ENCODE measurements around the gene SPRR4. TPM values are rescaled to one million over a fixed set of nuclear protein-coding genes. Genes with fewer than 3 reads are reported as not detected.

The SPRR4 gene
- total RNA-seq, 1 experiment from 2014 or later = not detected

DNA sequence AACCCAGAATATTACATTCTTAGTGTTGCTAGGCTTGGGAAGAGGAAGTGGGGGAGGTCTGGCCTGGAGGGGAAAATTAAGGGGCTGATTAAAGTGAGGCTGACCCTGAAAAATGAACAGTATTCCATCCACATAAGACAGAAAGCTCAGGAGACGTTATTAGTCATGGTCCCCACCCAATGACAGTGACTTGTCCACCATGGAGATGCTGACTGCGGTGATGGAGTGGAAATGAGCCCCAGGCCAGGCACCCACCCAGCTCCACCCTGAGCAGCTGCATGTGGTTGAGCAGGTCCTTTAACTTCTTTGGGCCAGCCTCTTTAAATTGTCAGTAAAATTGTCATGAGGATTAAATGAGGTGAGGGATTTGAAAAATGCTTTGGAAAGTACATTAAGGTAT is 1.4 kb upstream of the SPRR4 start:
- no peaks in the 10 kb centered on the region for H3K9me3 Mint-ChIP-seq (ENCODE audit: unreplicated experiment)
- no peaks in the 10 kb centered on the region for H3K27me3 Mint-ChIP-seq (ENCODE audit: insufficient read depth, unreplicated experiment)
- H3K4me3 Mint-ChIP-seq (ENCODE audit: unreplicated experiment) = no peak overlapping the region
- H3K4me1 Mint-ChIP-seq (ENCODE audit: insufficient read depth, unreplicated experiment) = peaks cover 21% of the 10 kb centered on the region
- CTCF ChIA-PET = interaction anchor here (0.6 to 3.1 kb wide), 5 partner anchors 10 to 222 kb away, joined by 3 to 20 read pairs (median 9); no protein-coding TSS in a partner anchor
- DNase-seq (ENCODE audit: unreplicated experiment) = no peak
- POLR2A ChIA-PET = interaction anchor here (0.7 to 3.6 kb wide), 3 partner anchors 12 to 36 kb away, joined by 3 to 15 read pairs (median 8); no protein-coding TSS in a partner anchor
- TF ChIP-seq CTCF (IDR thresholded peaks at IDR 0.05; ENCODE audit: unreplicated experiment) = no peak
- no peak overlapping the region for H3K27ac Mint-ChIP-seq (ENCODE audit: low read depth, unreplicated experiment)
- no peaks in the 10 kb centered on the region for H3K36me3 Mint-ChIP-seq (ENCODE audit: insufficient read depth, unreplicated experiment)
- intact Hi-C loops (cut with micrococcal nuclease) = no loop called here
- no TSS peak for BruUV-seq (replicated peaks)

DNA sequence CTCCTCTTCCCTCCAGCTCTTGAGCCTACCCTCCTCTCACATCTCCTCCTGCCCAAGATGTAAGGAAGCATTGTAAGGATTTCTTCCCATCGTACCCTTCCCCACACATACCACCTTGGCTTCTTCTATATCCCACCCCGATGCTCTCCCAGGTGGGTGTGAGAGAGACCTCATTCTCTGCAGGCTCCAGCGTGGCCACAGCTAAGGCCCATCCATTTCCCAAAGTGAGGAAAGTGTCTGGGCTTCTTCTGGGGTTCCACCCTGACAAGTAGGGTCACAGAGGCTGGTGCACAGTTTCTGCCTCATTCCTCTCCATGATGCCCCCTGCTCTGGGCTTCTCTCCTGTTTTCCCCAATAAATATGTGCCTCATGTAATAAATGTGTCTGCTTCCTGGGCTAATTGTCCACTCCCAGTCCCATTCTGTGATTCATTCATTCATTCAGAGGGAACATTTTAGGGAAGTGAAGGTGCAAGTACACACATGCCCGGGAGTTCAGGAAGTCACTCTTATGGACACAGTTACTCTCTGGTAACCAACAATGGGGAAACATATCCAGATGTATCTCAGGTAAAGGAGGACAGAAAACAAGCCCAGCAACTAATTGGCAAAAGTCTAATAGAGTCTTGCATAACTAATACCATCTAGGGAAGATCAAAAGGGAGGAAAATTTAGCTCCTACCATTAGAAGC is 1.9 kb downstream of the SPRR4 start:
- peak; percentile 70 for DNase-seq (ENCODE audit: unreplicated experiment)
- intact Hi-C loops (cut with micrococcal nuclease) = no loop called here
- Mint-ChIP-seq H3K27me3 (ENCODE audit: insufficient read depth, unreplicated experiment) (no peaks in the 10 kb centered on the region), H3K9me3 (ENCODE audit: unreplicated experiment) (no peaks in the 10 kb centered on the region), H3K4me1 (ENCODE audit: insufficient read depth, unreplicated experiment) (peaks cover 14% of the 10 kb centered on the region), H3K4me3 (ENCODE audit: unreplicated experiment) (no peak overlapping the region), H3K27ac (ENCODE audit: low read depth, unreplicated experiment) (peak overlapping the region; percentile 1), H3K36me3 (ENCODE audit: insufficient read depth, unreplicated experiment) (no peaks in the 10 kb centered on the region)
- CTCF ChIA-PET = interaction anchor here (0.6 kb wide), 1 partner anchor 189 kb away, joined by 3 read pairs; no protein-coding TSS in a partner anchor
- POLR2A ChIA-PET = interaction anchor here (0.6 to 1.9 kb wide), 5 partner anchors 8 to 40 kb away, joined by 3 to 9 read pairs (median 3); no protein-coding TSS in a partner anchor
- no peak for TF ChIP-seq CTCF (IDR thresholded peaks at IDR 0.05; ENCODE audit: unreplicated experiment)
- BruUV-seq (replicated peaks) = no TSS peak

- ChIA-PET POLR2A (no interaction called here), CTCF (no interaction called here)
- Mint-ChIP-seq H3K36me3 (ENCODE audit: insufficient read depth, unreplicated experiment) (no peaks in the 10 kb centered on the region), H3K4me3 (ENCODE audit: unreplicated experiment) (no peak overlapping the region), H3K27me3 (ENCODE audit: insufficient read depth, unreplicated experiment) (no peaks in the 10 kb centered on the region), H3K4me1 (ENCODE audit: insufficient read depth, unreplicated experiment) (peaks cover 19% of the 10 kb centered on the region), H3K27ac (ENCODE audit: low read depth, unreplicated experiment) (no peak overlapping the region), H3K9me3 (ENCODE audit: unreplicated experiment) (no peaks in the 10 kb centered on the region)
- no TSS peak for BruUV-seq (replicated peaks)
- intact Hi-C loops (cut with micrococcal nuclease) = no loop called here
- no peak for TF ChIP-seq CTCF (IDR thresholded peaks at IDR 0.05; ENCODE audit: unreplicated experiment)
- DNase-seq (ENCODE audit: unreplicated experiment) = no peak
These were observed 6.2 kb downstream of the SPRR4 start for GRCh38 chr1:152976688-152977087.

DNA sequence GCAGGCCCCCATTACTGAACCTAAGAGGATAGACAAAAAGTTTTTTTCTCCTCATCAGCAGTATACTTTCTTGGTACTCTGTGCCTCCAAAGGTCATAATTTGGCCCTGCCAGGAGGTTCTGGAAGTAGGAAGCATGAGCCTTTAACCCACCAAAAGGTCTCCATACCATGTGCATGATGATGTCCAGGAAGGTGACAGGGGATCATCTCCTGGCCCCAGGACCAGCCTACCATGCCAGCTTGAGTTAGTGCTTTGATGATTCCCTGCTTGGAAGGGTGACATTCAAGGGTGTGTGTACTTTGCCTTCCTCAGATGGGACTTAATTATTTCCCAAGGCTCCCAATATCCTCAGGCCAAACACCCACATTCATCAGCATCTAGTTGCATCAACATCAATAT is 7.2 kb downstream of the SPRR4 start:
- Mint-ChIP-seq H3K4me1 (ENCODE audit: insufficient read depth, unreplicated experiment) (peaks cover 11% of the 10 kb centered on the region), H3K36me3 (ENCODE audit: insufficient read depth, unreplicated experiment) (no peaks in the 10 kb centered on the region), H3K27me3 (ENCODE audit: insufficient read depth, unreplicated experiment) (no peaks in the 10 kb centered on the region), H3K4me3 (ENCODE audit: unreplicated experiment) (no peak overlapping the region), H3K9me3 (ENCODE audit: unreplicated experiment) (no peaks in the 10 kb centered on the region), H3K27ac (ENCODE audit: low read depth, unreplicated experiment) (no peak overlapping the region)
- no peak for TF ChIP-seq CTCF (IDR thresholded peaks at IDR 0.05; ENCODE audit: unreplicated experiment)
- intact Hi-C loops (cut with micrococcal nuclease) = no loop called here
- CTCF ChIA-PET = interaction anchor here (0.8 to 1.2 kb wide), 2 partner anchors 34 to 81 kb away, joined by 3 to 4 read pairs; no protein-coding TSS in a partner anchor
- DNase-seq (ENCODE audit: unreplicated experiment) = no peak
- no TSS peak for BruUV-seq (replicated peaks)
- POLR2A ChIA-PET = no interaction called here
